ENCODE data around the gene RAB14.

Gene RAB14

DNA sequence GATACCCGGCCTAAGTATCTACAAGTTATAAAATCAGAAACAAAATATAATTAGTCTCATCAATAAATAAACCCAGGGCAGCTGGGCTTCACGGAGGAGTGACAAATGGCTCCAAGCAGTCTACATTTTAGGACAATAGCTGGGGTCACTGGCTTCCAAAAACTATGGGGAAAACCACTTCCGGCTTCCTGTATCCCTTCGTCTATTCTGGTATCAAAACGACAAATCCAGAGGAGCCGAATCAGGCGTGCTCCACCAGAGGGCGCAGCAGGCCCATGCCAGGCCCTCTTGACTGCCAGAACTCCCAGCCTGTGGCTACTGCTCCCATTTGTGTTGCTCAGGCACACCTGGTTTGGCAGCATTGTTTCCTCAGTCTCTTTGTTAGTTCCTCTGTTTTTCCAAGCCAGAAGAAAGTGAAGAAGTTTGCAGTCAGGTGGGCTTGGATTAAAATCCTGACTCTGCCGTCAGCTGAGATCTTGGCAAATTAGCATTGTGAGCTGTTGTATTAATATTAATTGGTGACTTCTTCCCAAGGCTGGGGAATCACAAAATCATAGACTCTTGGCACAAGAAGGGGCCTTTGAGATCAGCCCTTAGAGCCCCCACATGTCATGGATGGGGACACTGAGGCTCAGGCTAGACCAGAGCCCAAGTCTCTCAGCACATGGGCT lies 11.6 kb upstream of the RAB14 start:
- H3K27ac Mint-ChIP-seq = peak overlapping the region in 1 of 2 donors; percentile 42
- DNase-seq (peak; percentile 39 to 51 (median 45)), ATAC-seq (replicated peaks) (peak; percentile 64)
- no peaks in the 10 kb centered on the region for H3K9me3 Mint-ChIP-seq
- H3K4me3 Mint-ChIP-seq = no peak overlapping the region
- H3K27me3 Mint-ChIP-seq = no peaks in the 10 kb centered on the region
- H3K4me1 Mint-ChIP-seq (ENCODE audit: low read depth in 2 of 2) = peaks cover 0 to 4% of the 10 kb centered on the region in 2 donors
- no peaks in the 10 kb centered on the region for H3K36me3 Mint-ChIP-seq (ENCODE audit: insufficient read depth)

DNA sequence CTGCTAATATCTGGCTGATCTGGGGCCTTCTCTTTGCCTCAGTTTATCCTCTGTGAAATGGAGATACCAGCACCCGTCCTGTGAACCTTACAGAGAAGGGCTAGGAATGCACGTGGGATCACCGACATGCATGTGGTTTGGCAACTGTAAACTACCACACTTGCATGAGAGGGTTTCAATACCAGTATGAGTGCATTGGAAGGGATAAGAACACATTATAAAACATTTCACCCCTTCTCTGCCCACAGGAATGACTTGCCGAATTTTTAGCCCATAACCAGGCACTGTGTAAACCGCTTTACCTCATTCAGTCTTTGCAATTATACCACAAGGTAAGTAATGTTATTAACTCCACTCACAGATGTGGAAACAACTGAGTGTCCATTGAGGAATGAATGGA lies 8.9 kb upstream of the RAB14 start:
- Mint-ChIP-seq H3K4me3 (no peak overlapping the region), H3K4me1 (ENCODE audit: low read depth in 2 of 2) (peaks cover 3 to 7% of the 10 kb centered on the region in 2 donors), H3K36me3 (ENCODE audit: insufficient read depth) (no peaks in the 10 kb centered on the region), H3K27me3 (no peaks in the 10 kb centered on the region), H3K27ac (no peak overlapping the region), H3K9me3 (no peaks in the 10 kb centered on the region)
- no peak for ATAC-seq (replicated peaks)
- DNase-seq = no peak

DNA sequence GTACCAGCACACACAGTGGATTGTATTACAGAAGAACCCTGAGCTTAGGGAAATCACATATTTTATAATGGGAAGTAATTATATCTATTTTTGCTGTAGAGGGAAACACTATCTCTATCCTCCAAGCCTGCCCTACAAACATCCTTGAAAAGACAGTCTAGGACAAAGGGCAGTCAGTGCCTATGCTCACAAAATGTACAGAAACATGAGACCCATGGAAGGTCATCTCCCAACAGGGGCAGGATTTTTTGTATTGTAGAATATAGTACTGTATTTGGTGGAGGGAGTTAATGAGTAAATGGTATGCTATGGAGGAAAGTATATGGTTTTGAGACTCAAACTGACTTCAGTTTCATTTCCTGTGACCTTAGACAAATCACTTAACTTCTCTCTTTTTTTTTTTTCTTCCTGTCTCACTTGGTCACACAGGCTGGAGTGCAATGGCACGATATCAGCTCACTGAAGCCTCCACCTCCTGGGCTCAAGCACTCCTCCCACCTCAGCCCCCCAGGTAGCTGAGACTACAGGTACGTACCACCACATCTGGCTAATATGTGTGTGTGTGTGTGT lies 5.8 kb upstream of the RAB14 start:
- DNase-seq (no peak), ATAC-seq (replicated peaks) (peak; percentile 42)
- Mint-ChIP-seq H3K4me1 (ENCODE audit: low read depth in 2 of 2) (peaks cover 3 to 5% of the 10 kb centered on the region in 2 donors), H3K36me3 (ENCODE audit: insufficient read depth) (no peaks in the 10 kb centered on the region), H3K27ac (no peak overlapping the region), H3K9me3 (no peaks in the 10 kb centered on the region), H3K27me3 (no peaks in the 10 kb centered on the region), H3K4me3 (no peak overlapping the region)

DNA sequence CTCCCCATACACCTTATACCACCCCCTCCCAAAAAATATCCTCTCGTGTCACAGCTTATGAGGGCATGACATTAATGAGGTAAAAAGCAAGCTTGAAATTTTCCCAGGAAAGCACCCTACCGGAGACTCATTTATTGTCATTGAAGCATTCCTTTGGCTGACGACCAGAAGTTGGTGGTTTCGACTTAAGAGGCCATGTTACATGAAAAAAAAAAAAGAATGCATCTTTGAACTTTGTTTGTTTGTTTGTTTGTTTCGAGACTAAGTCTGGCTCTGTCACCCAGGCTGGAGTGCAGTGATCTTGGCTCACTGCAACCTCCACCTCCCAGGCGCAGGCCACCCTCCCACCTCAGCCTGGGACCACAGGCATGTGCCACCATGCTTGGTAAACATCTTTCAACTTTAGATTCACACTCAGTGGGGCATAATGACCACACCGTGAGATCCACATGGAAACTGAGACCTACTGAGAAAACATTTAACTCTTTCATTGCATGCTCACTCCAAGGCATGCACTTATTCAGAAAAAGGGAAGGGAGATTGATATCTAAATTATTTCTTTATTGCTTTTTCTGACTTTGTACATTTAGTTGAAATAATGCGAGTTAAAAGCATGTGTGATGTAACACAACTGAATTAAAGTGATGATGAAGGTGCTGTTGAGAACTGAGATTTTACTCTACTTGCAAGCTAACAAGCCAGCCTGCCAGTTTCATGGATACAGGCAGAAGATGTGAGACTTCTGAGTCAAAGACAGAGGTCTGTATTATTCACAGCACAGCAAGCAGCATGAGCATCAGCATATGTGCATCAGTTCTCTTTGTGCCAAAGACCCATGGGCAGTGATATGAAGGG lies 5.1 kb upstream of the RAB14 start:
- Mint-ChIP-seq H3K27me3 (no peaks in the 10 kb centered on the region), H3K4me3 (no peak overlapping the region), H3K4me1 (ENCODE audit: low read depth in 2 of 2) (peaks cover 9% of the 10 kb centered on the region in 2 donors), H3K9me3 (no peaks in the 10 kb centered on the region), H3K27ac (no peak overlapping the region), H3K36me3 (ENCODE audit: insufficient read depth) (peaks cover 4% of the 10 kb centered on the region)
- ATAC-seq (replicated peaks) = no peak
- DNase-seq = no peak

DNA sequence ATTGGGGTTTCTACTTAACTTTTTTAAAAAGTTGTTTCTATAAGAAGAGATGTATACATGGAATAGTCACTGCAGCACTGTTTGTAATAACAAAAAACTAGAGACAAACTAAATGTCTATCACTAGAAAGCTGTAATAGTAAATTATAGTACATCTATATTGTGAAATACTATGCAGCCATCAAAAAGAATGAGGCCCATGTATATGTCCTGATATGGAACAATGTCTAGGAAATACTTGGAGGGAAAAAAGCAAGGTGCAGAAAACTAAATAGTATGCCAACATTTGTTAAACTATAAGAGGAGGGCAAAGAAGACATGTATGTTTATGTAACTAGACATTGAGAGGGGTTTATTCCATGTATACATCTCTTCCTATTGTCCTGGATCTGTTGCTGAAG lies 2.9 kb upstream of the RAB14 start:
- H3K27me3 Mint-ChIP-seq = no peaks in the 10 kb centered on the region
- DNase-seq = no peak
- H3K36me3 Mint-ChIP-seq (ENCODE audit: insufficient read depth) = peaks cover 22% of the 10 kb centered on the region
- H3K27ac Mint-ChIP-seq = no peak overlapping the region
- no peaks in the 10 kb centered on the region for H3K9me3 Mint-ChIP-seq
- peaks cover 15 to 22% of the 10 kb centered on the region in 2 donors for H3K4me1 Mint-ChIP-seq (ENCODE audit: low read depth in 2 of 2)
- no peak for ATAC-seq (replicated peaks)
- no peak overlapping the region for H3K4me3 Mint-ChIP-seq

DNA sequence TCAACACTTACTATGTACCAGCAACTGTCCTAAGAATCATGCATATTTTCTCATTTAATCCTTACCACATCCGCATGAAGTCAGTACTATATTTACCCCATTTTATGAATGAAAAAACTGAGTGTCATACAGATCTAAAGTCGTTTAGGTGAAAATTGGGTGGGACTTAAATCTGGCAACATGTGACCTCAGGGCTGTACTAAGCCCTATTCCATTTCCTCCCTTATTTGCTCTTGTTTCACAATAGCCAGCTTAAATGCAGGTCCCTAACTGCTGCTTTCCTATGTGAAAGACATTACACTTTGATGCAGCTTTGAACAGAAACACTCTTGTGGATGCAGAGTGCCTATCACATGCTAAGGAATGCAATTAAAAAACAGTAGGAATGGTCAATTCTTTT lies 2.5 kb upstream of the RAB14 start:
- Mint-ChIP-seq H3K4me1 (ENCODE audit: low read depth in 2 of 2) (peaks cover 17 to 27% of the 10 kb centered on the region in 2 donors), H3K27me3 (no peaks in the 10 kb centered on the region), H3K27ac (no peak overlapping the region), H3K9me3 (no peaks in the 10 kb centered on the region), H3K4me3 (no peak overlapping the region), H3K36me3 (ENCODE audit: insufficient read depth) (peaks cover 25% of the 10 kb centered on the region)
- ATAC-seq (replicated peaks) = no peak
- no peak for DNase-seq

DNA sequence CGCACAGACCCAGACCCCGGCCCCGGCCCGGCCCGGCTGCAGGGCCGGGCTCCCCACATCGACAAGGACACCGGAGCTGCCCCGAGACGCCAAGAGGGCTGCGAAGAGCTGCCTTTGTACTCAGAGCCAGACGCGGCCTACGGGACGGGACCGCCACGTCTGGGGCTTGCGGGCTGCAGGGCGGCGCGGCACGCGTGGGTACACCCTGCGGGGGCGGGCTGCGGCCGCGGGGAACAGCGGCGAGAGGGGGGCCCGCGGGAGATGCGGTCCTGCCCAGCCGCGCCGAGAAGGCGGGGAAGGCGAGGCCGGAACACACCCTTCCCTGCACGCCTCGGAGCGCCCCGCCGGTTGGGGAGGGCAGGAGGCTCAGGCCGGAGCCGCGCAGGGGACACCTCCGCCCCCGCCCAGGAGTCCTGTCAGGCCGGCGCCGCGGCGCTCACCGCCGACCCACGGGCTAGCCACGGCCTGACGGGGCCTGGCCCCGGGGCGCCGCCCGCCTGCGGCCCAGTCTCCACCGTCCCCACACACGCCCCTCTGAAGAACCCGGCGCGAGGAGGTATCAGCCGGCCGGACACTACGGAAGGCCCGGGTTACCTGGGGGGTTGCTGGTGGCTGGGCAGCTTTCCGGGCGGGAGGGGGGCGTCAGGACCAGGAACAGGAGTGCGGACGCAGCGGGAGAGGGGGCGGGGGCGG lies 478 bp downstream of the RAB14 start:
- H3K27me3 Mint-ChIP-seq = no peaks in the 10 kb centered on the region
- H3K27ac Mint-ChIP-seq = peak overlapping the region; percentile 95
- peak overlapping the region; percentile 83 to 88 for H3K4me3 Mint-ChIP-seq
- peaks cover 30% of the 10 kb centered on the region for H3K36me3 Mint-ChIP-seq (ENCODE audit: insufficient read depth)
- H3K9me3 Mint-ChIP-seq = no peaks in the 10 kb centered on the region
- peaks cover 30 to 49% of the 10 kb centered on the region in 2 donors for H3K4me1 Mint-ChIP-seq (ENCODE audit: low read depth in 2 of 2)
- DNase-seq = peak; percentile 37 to 52 (median 48)
- peak; percentile 42 for ATAC-seq (replicated peaks)

GRCh38 chr9:121200356-121200755 lies 1.3 kb downstream of the RAB14 start:
- no peaks in the 10 kb centered on the region for H3K9me3 Mint-ChIP-seq
- DNase-seq = no peak
- H3K27me3 Mint-ChIP-seq = no peaks in the 10 kb centered on the region
- H3K4me3 Mint-ChIP-seq = peak overlapping the region; percentile 83 to 88
- H3K36me3 Mint-ChIP-seq (ENCODE audit: insufficient read depth) = peaks cover 30% of the 10 kb centered on the region
- no peak for ATAC-seq (replicated peaks)
- peak overlapping the region; percentile 95 for H3K27ac Mint-ChIP-seq
- H3K4me1 Mint-ChIP-seq (ENCODE audit: low read depth in 2 of 2) = peaks cover 30 to 57% of the 10 kb centered on the region in 2 donors

- H3K4me3 Mint-ChIP-seq = peak overlapping the region; percentile 83 to 88
- ATAC-seq (replicated peaks) (no peak), DNase-seq (no peak)
- H3K27me3 Mint-ChIP-seq = no peaks in the 10 kb centered on the region
- H3K27ac Mint-ChIP-seq = peak overlapping the region; percentile 95
- H3K36me3 Mint-ChIP-seq (ENCODE audit: insufficient read depth) = peaks cover 30% of the 10 kb centered on the region
- peaks cover 33 to 61% of the 10 kb centered on the region in 2 donors for H3K4me1 Mint-ChIP-seq (ENCODE audit: low read depth in 2 of 2)
- H3K9me3 Mint-ChIP-seq = no peaks in the 10 kb centered on the region
These were observed 1.7 kb downstream of the RAB14 start for GRCh38 chr9:121199921-121200320.

DNA sequence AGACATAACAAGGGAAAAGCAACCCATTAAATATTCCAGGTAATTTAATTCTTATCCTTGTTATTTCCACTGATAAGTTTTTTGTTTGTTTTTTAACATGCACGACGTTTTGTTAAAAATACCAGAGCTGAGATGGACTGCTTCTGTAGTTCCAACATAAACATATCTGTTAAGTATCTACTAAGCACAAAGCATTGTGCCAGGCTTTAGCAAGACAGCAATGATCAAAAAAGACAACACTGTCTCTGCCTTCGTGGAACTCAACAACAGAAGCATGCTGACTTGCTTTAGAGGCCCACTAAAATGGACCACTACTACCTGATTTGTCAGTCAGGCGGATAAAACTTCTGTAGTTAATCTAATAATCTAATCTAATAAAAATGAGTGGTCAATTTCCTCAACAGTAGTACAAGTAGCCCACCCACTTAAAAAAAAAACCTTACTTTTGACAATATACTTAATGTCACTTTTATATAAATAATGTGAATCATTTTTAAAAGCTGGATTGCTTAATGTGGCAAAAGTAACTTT lies 3.1 kb downstream of the RAB14 start:
- Mint-ChIP-seq H3K9me3 (no peaks in the 10 kb centered on the region), H3K27ac (peak overlapping the region; percentile 95), H3K4me3 (peak overlapping the region; percentile 83 to 88)

DNA sequence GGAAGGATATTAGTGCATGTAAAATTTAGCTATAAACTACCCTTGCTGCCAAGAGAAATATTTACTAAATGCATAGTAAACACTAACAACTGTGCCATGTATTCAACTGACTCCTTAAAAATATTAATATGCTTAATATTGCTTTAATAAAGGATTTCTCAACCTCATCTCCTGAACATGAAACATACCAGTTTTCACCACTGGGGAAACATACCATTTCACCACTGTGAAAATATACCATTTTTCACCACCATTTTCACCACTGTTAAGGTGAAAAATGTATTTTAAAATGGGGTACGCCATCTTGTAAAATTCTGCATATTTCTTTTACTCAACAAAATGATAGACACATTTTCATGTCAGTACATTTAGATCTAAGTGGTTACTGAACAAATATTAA lies 4.5 kb downstream of the RAB14 start:
- peak overlapping the region; percentile 83 to 88 for H3K4me3 Mint-ChIP-seq

More for the DNA sequence above, 3.1 kb downstream of the RAB14 start:
- no peaks in the 10 kb centered on the region for H3K27me3 Mint-ChIP-seq
- H3K36me3 Mint-ChIP-seq (ENCODE audit: insufficient read depth) = peaks cover 30% of the 10 kb centered on the region
- ATAC-seq (replicated peaks) = no peak
- DNase-seq = no peak
- H3K4me1 Mint-ChIP-seq (ENCODE audit: low read depth in 2 of 2) = peaks cover 38 to 71% of the 10 kb centered on the region in 2 donors

DNA sequence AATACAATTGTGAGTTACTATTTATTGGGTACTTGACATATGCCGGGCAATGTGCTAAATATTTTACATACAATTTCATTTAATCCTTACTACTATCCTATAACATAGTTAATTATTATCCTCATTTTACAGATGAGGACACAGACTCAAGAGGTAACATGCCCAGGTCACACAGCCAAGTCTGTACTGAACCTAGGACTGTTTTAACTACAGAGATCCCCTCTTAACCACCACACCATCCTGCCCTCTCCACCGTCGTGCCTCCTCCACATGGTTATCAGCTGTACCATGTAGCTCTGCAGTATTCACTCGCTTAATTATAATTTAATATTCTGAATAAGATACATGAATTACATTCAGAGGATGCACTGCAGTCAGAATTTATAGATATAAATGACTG lies 5.3 kb downstream of the RAB14 start:
- DNase-seq (no peak), ATAC-seq (replicated peaks) (no peak)
- H3K4me3 Mint-ChIP-seq = peak overlapping the region; percentile 83 to 88
- peaks cover 35 to 78% of the 10 kb centered on the region in 2 donors for H3K4me1 Mint-ChIP-seq (ENCODE audit: low read depth in 2 of 2)
- H3K36me3 Mint-ChIP-seq (ENCODE audit: insufficient read depth) = peaks cover 22% of the 10 kb centered on the region
- peak overlapping the region; percentile 2 to 57 for H3K27ac Mint-ChIP-seq
- H3K27me3 Mint-ChIP-seq = no peaks in the 10 kb centered on the region
- H3K9me3 Mint-ChIP-seq = no peaks in the 10 kb centered on the region

More for the DNA sequence above, 4.5 kb downstream of the RAB14 start:
- ATAC-seq (replicated peaks) = no peak
- no peaks in the 10 kb centered on the region for H3K9me3 Mint-ChIP-seq
- no peak for DNase-seq
- peaks cover 30% of the 10 kb centered on the region for H3K36me3 Mint-ChIP-seq (ENCODE audit: insufficient read depth)
- peaks cover 37 to 74% of the 10 kb centered on the region in 2 donors for H3K4me1 Mint-ChIP-seq (ENCODE audit: low read depth in 2 of 2)
- H3K27me3 Mint-ChIP-seq = no peaks in the 10 kb centered on the region
- no peak overlapping the region for H3K27ac Mint-ChIP-seq

DNA sequence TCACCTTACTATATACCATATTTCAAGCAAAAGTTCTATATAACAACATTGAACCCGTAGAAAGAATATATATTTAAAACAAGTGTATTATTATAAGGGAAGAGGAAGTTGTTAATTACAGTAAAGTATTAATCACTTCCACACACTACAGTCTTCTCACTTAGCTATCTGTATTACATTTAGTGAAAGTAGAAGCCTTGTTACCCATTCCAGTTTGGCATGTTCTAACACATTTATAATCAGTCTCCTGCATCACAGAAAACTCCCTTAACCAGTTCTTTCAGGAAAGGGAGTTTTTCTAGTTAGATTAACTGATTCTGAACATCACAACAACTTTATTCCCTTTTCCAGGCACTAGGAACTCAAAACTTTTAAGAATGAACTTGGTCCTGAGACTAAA lies 6.9 kb downstream of the RAB14 start:
- no peak for DNase-seq
- Mint-ChIP-seq H3K9me3 (no peaks in the 10 kb centered on the region), H3K4me3 (peak overlapping the region in 1 of 2 donors; percentile 83), H3K36me3 (ENCODE audit: insufficient read depth) (peaks cover 23% of the 10 kb centered on the region), H3K27me3 (no peaks in the 10 kb centered on the region), H3K27ac (peak overlapping the region; percentile 2 to 57), H3K4me1 (ENCODE audit: low read depth in 2 of 2) (peaks cover 37 to 78% of the 10 kb centered on the region in 2 donors)
- no peak for ATAC-seq (replicated peaks)

All from effector memory CD8-positive, alpha-beta T cell (primary cell).